ENCODE measurements around the gene AATK. TPM values are rescaled to one million over a fixed set of nuclear protein-coding genes. Genes with fewer than 3 reads are reported as not detected.

Gene AATK
- polyA plus RNA-seq, 1 donor (not counting 4 experiments of a cell fraction or from before 2014, with no cell fraction given) = 0.16 TPM

DNA sequence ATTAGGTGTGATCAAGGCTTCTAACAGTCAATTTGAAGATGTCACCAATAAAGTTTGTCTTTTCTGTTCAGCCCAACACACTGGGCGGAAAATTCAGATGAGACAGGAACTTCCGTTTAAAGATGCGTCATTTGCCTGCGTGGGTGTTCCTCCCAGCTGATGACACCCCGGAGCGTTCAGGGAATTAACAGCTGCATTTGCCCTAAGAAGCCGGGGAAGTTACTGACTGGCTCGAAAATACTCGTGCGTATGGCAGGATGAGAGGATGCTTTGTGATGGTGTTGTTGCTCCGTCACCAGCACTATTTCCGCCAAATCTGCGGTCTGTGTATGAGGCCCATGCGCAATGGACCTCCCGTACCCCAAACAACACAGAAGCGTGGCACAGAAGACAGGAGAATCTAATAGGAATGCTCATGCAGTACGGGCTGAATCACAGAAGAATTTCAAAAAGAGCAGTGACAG is 12.6 kb downstream of the AATK start:
- Histone ChIP-seq H3K9me1 (ENCODE audit: control insufficient read depth, extremely low read depth, insufficient read depth, low read length) (no peaks in the 10 kb centered on the region), H3K79me2 (ENCODE audit: control insufficient read depth, insufficient read depth, low read length) (no peaks in the 10 kb centered on the region), H3K4me1 (ENCODE audit: control insufficient read depth, extremely low read depth, insufficient read depth, low read length) (no peaks in the 10 kb centered on the region), H3K9me3 (ENCODE audit: control insufficient read depth, low read depth, low read length) (no peaks in the 10 kb centered on the region), H3K9ac (ENCODE audit: control insufficient read depth, extremely low read depth, insufficient read depth, low read length) (no peak overlapping the region), H3K4me3 (ENCODE audit: control insufficient read depth in 2 of 3, extremely low read depth in 1 of 3, insufficient read depth in 2 of 3, low read depth in 1 of 3, low read length in 3 of 3) (no peak overlapping the region), H4K20me1 (ENCODE audit: control insufficient read depth, extremely low read depth, insufficient read depth, low read length) (no peaks in the 10 kb centered on the region), H3K27me3 (ENCODE audit: control insufficient read depth, extremely low read depth, insufficient read depth, low read length) (peaks cover 20% of the 10 kb centered on the region), H3K4me2 (ENCODE audit: control insufficient read depth, extremely low read depth, insufficient read depth, low read depth, low read length) (no peak overlapping the region), H3K36me3 (ENCODE audit: control insufficient read depth in 2 of 2, extremely low read depth in 1 of 2, insufficient read depth in 2 of 2, low read length in 2 of 2) (no peaks in the 10 kb centered on the region), H3K27ac (ENCODE audit: control insufficient read depth, insufficient read depth, low read length) (no peak overlapping the region), H2AFZ (ENCODE audit: control insufficient read depth, low read length) (no peak overlapping the region)
- TF ChIP-seq, protein P1, sequence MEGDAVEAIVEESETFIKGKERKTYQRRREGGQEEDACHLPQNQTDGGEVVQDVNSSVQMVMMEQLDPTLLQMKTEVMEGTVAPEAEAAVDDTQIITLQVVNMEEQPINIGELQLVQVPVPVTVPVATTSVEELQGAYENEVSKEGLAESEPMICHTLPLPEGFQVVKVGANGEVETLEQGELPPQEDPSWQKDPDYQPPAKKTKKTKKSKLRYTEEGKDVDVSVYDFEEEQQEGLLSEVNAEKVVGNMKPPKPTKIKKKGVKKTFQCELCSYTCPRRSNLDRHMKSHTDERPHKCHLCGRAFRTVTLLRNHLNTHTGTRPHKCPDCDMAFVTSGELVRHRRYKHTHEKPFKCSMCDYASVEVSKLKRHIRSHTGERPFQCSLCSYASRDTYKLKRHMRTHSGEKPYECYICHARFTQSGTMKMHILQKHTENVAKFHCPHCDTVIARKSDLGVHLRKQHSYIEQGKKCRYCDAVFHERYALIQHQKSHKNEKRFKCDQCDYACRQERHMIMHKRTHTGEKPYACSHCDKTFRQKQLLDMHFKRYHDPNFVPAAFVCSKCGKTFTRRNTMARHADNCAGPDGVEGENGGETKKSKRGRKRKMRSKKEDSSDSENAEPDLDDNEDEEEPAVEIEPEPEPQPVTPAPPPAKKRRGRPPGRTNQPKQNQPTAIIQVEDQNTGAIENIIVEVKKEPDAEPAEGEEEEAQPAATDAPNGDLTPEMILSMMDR (optimal IDR thresholded peaks at IDR 0.05 in 1 of 3, IDR thresholded peaks at IDR 0.05 in 1 of 3, conservative IDR thresholded peaks at IDR 0.05 in 1 of 3; ENCODE audit: extremely low read depth in 1 of 3, insufficient read depth in 2 of 3, low read length in 3 of 3) = no peak
- no peak for TF ChIP-seq EZH2 (IDR thresholded peaks at IDR 0.05; ENCODE audit: low read length)
- no peak for DNase-seq (ENCODE audit: low read depth, low spot score)
- dilution Hi-C loops (cut with MboI; ENCODE audit: extremely low pct_ligation_motif_present, low sequenced_read_pairs) = no loop called here
- no peak for FAIRE-seq

DNA sequence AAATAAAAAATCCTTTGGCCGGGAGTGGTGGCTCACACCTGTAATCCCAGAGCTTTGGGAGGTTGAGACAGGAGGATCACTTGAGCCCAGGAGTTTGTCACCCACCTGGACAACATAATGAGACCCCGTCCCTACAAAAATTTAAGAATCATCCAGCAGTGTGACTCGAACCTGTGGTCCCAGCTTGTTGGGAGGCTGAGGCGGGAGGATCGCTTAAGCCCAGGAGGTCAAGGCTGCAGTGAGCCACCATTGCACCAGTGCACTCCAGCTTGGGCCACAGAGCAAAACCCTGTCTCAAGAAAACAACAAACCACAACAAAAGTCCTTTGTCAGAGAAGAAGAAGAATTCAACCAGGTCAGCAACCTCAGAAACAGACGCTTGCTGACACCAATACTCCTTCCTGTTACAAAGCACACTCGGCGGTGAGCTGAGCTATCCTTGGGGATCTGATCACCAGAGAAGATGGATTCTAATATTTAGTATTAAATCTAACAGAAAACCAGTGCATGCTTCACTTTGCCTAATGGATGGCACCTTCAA is 13.7 kb downstream of the AATK start:
- TF ChIP-seq, protein P1 (optimal IDR thresholded peaks at IDR 0.05 in 1 of 3, IDR thresholded peaks at IDR 0.05 in 1 of 3, conservative IDR thresholded peaks at IDR 0.05 in 1 of 3; ENCODE audit: extremely low read depth in 1 of 3, insufficient read depth in 2 of 3, low read length in 3 of 3) = no peak
- no peak for TF ChIP-seq EZH2 (IDR thresholded peaks at IDR 0.05; ENCODE audit: low read length)
- H3K4me1 ChIP-seq (ENCODE audit: control insufficient read depth, extremely low read depth, insufficient read depth, low read length) = no peaks in the 10 kb centered on the region
- no peak for FAIRE-seq
- H3K36me3 ChIP-seq (ENCODE audit: control insufficient read depth in 2 of 2, extremely low read depth in 1 of 2, insufficient read depth in 2 of 2, low read length in 2 of 2) = no peaks in the 10 kb centered on the region
- no peaks in the 10 kb centered on the region for H3K9me3 ChIP-seq (ENCODE audit: control insufficient read depth, low read depth, low read length)
- H3K4me2 ChIP-seq (ENCODE audit: control insufficient read depth, extremely low read depth, insufficient read depth, low read depth, low read length) = no peak overlapping the region
- no peak overlapping the region for H3K4me3 ChIP-seq (ENCODE audit: control insufficient read depth in 2 of 3, extremely low read depth in 1 of 3, insufficient read depth in 2 of 3, low read depth in 1 of 3, low read length in 3 of 3)
- H3K27ac ChIP-seq (ENCODE audit: control insufficient read depth, insufficient read depth, low read length) = no peak overlapping the region
- DNase-seq (ENCODE audit: low read depth, low spot score) = no peak
- peaks cover 16% of the 10 kb centered on the region for H3K27me3 ChIP-seq (ENCODE audit: control insufficient read depth, extremely low read depth, insufficient read depth, low read length)
- H3K9ac ChIP-seq (ENCODE audit: control insufficient read depth, extremely low read depth, insufficient read depth, low read length) = no peak overlapping the region
- dilution Hi-C loops (cut with MboI; ENCODE audit: extremely low pct_ligation_motif_present, low sequenced_read_pairs) = no loop called here
- no peaks in the 10 kb centered on the region for H3K79me2 ChIP-seq (ENCODE audit: control insufficient read depth, insufficient read depth, low read length)
- H3K9me1 ChIP-seq (ENCODE audit: control insufficient read depth, extremely low read depth, insufficient read depth, low read length) = no peaks in the 10 kb centered on the region
- no peaks in the 10 kb centered on the region for H4K20me1 ChIP-seq (ENCODE audit: control insufficient read depth, extremely low read depth, insufficient read depth, low read length)
- no peak overlapping the region for H2AFZ ChIP-seq (ENCODE audit: control insufficient read depth, low read length)

Measured in keratinocyte (primary cell).